WI38 (cell line): ENCODE data around the gene PHACTR3.
"Not testable (repeated sequence)": the region's sequence is repeated elsewhere in the genome, so short reads cannot be mapped to it uniquely, and the experiment has no call there.

ENCODE experiments used
- H3K4me3 ChIP-seq: 2 replicates; pipeline ENCODE4 v1.5.1; 2011; ENCODE audit warnings: low read depth, mild to moderate bottlenecking, control low read depth, low read length
- CTCF ChIP-seq: IDR thresholded peaks from 2 replicates; pipeline ENCODE4 v1.5.1; 2012; ENCODE audit warnings: low read depth, mild to moderate bottlenecking, control low read depth, low read length

PHACTR3 gene

DNA sequence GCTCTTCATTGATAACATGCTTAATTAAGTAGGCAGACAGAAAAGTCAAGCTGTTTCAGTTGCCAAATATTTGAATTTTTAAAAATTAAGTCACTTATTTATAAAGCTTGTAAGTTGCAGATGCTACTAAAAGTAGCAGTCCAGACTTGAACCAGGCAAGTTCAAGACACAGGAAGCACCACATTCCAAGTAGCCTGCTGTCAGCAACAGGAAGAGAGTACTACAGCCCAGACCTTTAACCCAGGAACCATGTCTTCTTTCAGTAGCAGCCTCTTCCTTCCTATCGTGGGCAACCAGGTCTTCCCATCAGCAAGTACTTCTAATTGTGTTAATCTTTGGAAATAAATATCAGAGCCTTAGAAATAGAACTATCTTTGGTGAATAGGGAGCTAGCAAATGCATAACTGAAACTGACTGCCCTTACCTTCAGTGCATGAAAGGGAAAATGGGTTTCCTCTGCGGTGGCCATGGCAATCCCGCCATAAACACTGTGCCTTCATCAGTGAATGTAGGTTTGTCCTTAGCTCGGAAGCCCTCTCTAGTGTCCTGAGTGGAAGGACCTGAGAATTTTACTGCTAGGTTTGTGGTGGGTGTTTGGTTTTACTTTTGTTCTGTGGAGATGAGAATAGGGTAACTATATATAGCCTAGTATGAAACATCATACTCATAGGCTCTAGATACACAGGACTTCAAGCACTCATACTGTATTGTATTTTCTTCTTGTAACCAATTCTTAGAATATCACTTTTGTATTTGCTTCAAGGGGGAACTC lies 233.5 kb downstream of the PHACTR3 start:
- H3K4me3 ChIP-seq, result no peak overlapping the region
- no peak for TF ChIP-seq CTCF

- TF ChIP-seq CTCF, result no peak
- H3K4me3 ChIP-seq, result no peak overlapping the region
These were observed 235.1 kb downstream of the PHACTR3 start for GRCh38 chr20:59839400-59839799.

DNA sequence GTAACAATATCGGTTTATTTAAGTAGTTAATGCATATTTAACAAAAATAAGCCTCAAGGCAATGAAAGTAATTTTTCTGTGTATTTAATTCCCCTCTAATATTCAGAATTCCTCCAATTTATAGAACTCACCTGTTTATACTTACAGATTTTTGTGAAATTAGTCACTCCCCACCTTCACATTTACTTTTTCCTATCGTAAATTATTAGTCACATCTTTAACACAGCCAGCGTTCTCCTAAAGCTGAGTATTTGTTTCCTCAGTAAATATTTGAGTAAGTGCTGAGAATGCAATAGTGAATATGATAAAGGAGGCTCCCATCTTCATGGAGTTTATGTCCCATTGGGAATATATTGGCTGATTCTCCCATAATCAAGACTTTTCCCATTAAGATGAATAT lies 241.1 kb downstream of the PHACTR3 start:
- no peak for TF ChIP-seq CTCF
- no peak overlapping the region for H3K4me3 ChIP-seq

DNA sequence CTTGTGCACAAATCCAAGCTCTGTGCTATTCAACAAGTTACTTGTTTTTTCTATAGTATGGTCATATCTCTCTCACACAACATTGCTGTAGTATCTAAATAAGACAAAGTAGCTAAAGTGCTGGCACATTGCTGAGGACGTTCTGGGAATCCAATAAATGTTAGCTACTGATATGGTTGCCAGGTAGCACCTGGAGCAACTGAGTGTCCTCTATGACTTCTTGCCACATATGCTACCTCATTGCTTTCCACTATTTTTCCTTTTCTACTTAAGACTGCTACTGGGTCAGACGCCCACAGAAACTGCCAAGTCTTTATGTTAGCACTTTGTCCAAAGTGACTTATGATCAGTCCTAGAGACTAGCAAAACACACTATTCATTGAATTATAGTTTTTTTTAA lies 243.8 kb downstream of the PHACTR3 start:
- TF ChIP-seq CTCF, result no peak
- H3K4me3 ChIP-seq, result no peak overlapping the region

DNA sequence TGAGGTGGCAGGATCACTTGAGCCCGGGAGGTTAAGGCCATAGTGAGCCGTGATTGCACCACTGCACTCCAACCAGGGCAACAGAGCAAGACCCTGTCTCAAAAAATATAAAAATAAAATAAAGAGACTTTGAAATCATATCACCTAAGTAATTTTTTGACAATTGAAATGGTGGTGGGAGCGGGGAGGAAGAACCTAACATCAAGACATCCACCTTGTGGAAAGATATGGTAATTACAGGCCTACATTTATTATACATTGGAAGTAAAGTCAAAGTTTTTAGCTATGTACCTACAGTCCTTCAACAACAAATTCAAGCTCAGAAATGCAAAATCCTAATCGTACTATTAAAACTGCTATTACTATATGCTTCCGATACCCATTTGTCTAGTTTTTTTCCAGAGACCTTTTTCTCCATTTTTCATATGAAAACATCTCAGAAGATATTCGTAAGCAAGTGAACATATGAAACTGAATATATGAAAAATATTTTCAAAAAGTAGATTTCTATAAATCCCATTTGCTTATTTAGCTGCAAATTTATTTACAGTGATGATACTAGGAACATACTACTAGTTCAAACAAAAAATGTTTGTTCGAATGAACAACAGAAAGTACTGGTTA lies 245.8 kb downstream of the PHACTR3 start:
- no peak overlapping the region for H3K4me3 ChIP-seq
- peak; percentile 30; the same call in 1 of the 2 replicates for TF ChIP-seq CTCF

DNA sequence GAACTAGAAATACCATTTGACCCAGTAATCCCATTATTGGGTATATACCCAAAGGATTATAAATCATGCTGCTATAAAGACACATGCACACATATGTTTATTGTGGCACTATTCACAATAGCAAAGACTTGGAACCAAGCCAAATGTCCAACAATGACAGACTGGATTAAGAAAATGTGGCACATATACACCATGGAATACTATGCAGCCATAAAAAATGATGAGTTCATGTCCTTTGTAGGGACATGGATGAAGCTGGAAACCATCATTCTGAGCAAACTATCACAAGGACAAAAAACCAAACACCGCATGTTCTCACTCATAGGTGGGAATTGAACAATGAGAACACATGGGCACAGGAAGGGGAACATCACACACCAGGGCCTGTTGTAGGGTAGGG lies 252.2 kb downstream of the PHACTR3 start:
- not testable (repeated sequence) for H3K4me3 ChIP-seq

DNA sequence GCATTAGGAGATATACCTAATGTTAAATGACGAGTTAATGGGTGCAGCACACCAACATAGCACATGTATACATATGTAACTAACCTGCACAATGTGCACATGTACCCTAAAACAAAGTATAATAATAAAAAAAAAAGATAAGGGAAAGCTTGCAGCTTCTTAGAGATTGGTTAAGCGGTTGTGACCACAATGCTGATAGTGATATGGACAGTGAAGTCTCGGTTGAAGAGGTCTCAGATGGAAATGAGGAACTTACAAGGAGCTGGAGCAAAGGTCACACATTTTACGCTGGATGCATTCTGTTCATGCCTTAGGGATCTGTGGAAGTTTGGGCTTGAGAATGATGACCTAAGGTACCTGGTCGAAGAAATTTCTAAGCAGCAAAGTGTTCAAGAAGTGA lies 252.6 kb downstream of the PHACTR3 start:
- not testable (repeated sequence) for H3K4me3 ChIP-seq

- no peak overlapping the region for H3K4me3 ChIP-seq
- no peak for TF ChIP-seq CTCF
These were observed 253.6 kb downstream of the PHACTR3 start for GRCh38 chr20:59857966-59858365.
